ENCODE data around the gene KCNG4.

The KCNG4 gene

DNA sequence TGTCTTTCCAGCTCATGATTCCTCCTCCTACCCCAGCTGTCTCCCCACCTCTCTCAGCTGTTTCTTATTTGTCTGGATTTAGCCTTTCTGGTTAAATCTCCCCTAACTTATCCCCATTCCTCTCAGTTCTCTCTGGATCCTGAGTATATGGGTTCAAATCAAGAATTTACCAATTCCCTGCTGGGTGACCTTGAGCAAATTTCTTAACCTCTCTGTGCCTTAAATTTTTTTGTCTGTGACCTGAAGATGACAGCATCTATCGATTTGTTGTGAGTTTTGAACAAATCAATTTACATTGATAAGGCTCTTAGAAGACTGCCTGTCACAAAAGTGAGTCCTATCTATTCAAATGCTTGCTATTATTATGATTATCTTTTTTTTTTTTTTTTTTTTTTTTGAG, 2.0 kb upstream of the KCNG4 start:
- ChIA-PET POLR2A (no interaction called here), CTCF (no interaction called here)
- TF ChIP-seq, protein P1, sequence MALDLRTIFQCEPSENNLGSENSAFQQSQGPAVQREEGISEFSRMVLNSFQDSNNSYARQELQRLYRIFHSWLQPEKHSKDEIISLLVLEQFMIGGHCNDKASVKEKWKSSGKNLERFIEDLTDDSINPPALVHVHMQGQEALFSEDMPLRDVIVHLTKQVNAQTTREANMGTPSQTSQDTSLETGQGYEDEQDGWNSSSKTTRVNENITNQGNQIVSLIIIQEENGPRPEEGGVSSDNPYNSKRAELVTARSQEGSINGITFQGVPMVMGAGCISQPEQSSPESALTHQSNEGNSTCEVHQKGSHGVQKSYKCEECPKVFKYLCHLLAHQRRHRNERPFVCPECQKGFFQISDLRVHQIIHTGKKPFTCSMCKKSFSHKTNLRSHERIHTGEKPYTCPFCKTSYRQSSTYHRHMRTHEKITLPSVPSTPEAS (tag by site-specific recombination; IDR thresholded peaks at IDR 0.05) = no peak
- peak; percentile 58; the same call in 1 of the 2 replicates for TF ChIP-seq ZNF768 (tag by site-specific recombination; IDR thresholded peaks at IDR 0.05)
- no peaks in the 10 kb centered on the region for H3K36me3 ChIP-seq (ENCODE audit: control insufficient read depth in 2 of 2, insufficient read depth in 1 of 2, low read length in 2 of 2)
- H3K27ac ChIP-seq (ENCODE audit: extremely low read depth, low read depth, low read length) = no peak overlapping the region
- no peaks in the 10 kb centered on the region for H3K4me1 ChIP-seq (ENCODE audit: control insufficient read depth, insufficient read depth, low read length)
- no peaks in the 10 kb centered on the region for H3K9me3 ChIP-seq (ENCODE audit: control insufficient read depth, insufficient read depth, low read depth, low read length)
- H3K4me3 ChIP-seq (ENCODE audit: low read depth, low read length) = no peak overlapping the region

GRCh38 chr16:84240455-84240854, 643 bp upstream of the KCNG4 start:
- POLR2A ChIA-PET = no interaction called here
- Histone ChIP-seq H3K27ac (ENCODE audit: extremely low read depth, low read depth, low read length) (no peak overlapping the region), H3K36me3 (ENCODE audit: control insufficient read depth in 2 of 2, insufficient read depth in 1 of 2, low read length in 2 of 2) (no peaks in the 10 kb centered on the region), H3K9me3 (ENCODE audit: control insufficient read depth, insufficient read depth, low read depth, low read length) (no peaks in the 10 kb centered on the region), H3K4me1 (ENCODE audit: control insufficient read depth, insufficient read depth, low read length) (no peaks in the 10 kb centered on the region), H3K4me3 (ENCODE audit: low read depth, low read length) (no peak overlapping the region)
- CTCF ChIA-PET = interaction anchor here (1.0 to 1.2 kb wide), 2 partner anchors 8 to 175 kb away, joined by 3 read pairs; no protein-coding TSS in a partner anchor
- no peak for TF ChIP-seq ZBTB6 (tag by site-specific recombination; IDR thresholded peaks at IDR 0.05)
- TF ChIP-seq ZNF792 (tag by site-specific recombination; IDR thresholded peaks at IDR 0.05) = no peak
- TF ChIP-seq ZNF768 (tag by site-specific recombination; IDR thresholded peaks at IDR 0.05) = peak; percentile 43; the same call in 1 of the 2 replicates

- H3K4me3 ChIP-seq (ENCODE audit: low read depth, low read length) = no peak overlapping the region
- no peaks in the 10 kb centered on the region for H3K9me3 ChIP-seq (ENCODE audit: control insufficient read depth, insufficient read depth, low read depth, low read length)
- H3K4me1 ChIP-seq (ENCODE audit: control insufficient read depth, insufficient read depth, low read length) = no peaks in the 10 kb centered on the region
- H3K27ac ChIP-seq (ENCODE audit: extremely low read depth, low read depth, low read length) = no peak overlapping the region
- no peak for TF ChIP-seq ZBTB48 (tag by site-specific recombination; IDR thresholded peaks at IDR 0.05)
- CTCF ChIA-PET = interaction anchor here (0.7 to 1.2 kb wide), 3 partner anchors 9 to 197 kb away, joined by 3 read pairs; partner anchors contain the start of gene SLC38A8
- no peaks in the 10 kb centered on the region for H3K36me3 ChIP-seq (ENCODE audit: control insufficient read depth in 2 of 2, insufficient read depth in 1 of 2, low read length in 2 of 2)
- POLR2A ChIA-PET = no interaction called here
These were observed 557 bp downstream of the KCNG4 start for GRCh38 chr16:84239141-84239769.

DNA sequence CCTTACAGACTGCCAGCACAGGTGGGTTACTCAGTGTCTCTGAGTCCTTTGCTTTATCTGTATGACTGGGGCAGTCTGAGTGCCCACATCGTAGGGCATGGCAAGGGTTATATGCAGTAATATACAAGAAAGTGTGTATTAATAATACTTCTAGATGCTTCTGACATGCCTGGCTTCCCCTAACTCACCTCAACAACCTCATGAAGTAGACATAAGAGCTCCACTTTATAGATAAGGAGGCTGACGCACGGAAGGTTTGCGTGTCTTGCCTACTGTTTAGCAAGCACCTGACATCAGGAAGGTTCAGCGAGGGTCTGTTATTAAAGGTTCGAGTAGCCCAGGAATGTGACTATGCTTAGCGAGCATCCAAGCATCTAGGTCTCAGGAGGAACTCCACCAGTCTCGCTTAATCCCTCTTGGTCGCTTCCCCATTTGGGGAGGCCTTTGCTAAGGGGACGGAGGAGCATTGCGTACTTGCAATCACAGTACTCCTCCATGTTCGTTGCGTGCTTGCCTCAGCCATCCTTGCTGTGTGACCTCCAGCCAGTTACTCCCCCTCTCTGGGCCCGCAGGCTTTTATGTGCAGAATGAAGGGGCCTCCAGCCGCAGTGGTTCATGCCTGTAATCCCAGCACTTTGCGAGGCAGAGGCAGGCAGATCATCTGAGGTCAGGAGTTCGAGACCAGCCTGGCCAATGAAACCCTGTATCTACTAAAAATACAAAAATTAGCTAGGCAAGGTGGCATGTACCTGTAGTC, 1.6 kb downstream of the KCNG4 start:
- Histone ChIP-seq H3K36me3 (ENCODE audit: control insufficient read depth in 2 of 2, insufficient read depth in 1 of 2, low read length in 2 of 2) (no peaks in the 10 kb centered on the region), H3K4me3 (ENCODE audit: low read depth, low read length) (no peak overlapping the region), H3K27ac (ENCODE audit: extremely low read depth, low read depth, low read length) (no peak overlapping the region), H3K9me3 (ENCODE audit: control insufficient read depth, insufficient read depth, low read depth, low read length) (no peaks in the 10 kb centered on the region), H3K4me1 (ENCODE audit: control insufficient read depth, insufficient read depth, low read length) (no peaks in the 10 kb centered on the region)
- POLR2A ChIA-PET = no interaction called here
- CTCF ChIA-PET = interaction anchor here (0.7 to 0.8 kb wide), 2 partner anchors 51 to 244 kb away, joined by 3 to 4 read pairs; no protein-coding TSS in a partner anchor
- TF ChIP-seq ZNF311 (tag by site-specific recombination; IDR thresholded peaks at IDR 0.05; ENCODE audit: borderline replicate concordance) (no peak), ZNF768 (tag by site-specific recombination; IDR thresholded peaks at IDR 0.05) (peak; percentile 81), KLF10 (tag by site-specific recombination; IDR thresholded peaks at IDR 0.05) (no peak)

DNA sequence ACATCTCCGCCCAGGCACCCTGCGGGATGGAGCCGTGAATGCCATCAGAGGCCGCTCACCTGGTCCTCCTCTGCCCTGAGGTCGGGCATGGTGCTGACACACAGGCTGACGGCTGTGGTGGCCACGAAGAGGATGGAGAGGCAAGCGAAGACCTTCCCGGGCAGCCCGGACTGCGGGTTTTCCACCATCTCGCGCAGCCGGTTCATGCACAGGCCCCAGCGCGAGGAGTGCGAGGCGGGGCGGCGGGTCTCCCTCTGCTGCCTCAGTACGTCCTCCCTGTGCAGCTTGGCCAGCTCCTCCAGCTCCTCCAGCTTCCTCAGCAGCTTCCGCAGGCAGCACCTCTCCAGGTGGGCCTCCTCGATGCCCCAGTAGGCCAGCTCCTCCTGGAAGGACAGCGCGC, 3.1 kb downstream of the KCNG4 start:
- Histone ChIP-seq H3K27ac (ENCODE audit: extremely low read depth, low read depth, low read length) (no peak overlapping the region), H3K9me3 (ENCODE audit: control insufficient read depth, insufficient read depth, low read depth, low read length) (no peaks in the 10 kb centered on the region), H3K4me3 (ENCODE audit: low read depth, low read length) (no peak overlapping the region), H3K4me1 (ENCODE audit: control insufficient read depth, insufficient read depth, low read length) (no peaks in the 10 kb centered on the region), H3K36me3 (ENCODE audit: control insufficient read depth in 2 of 2, insufficient read depth in 1 of 2, low read length in 2 of 2) (no peaks in the 10 kb centered on the region)
- ChIA-PET POLR2A (no interaction called here), CTCF (interaction anchor here (1.7 kb wide), 1 partner anchor 9 kb away, joined by 3 read pairs; no protein-coding TSS in a partner anchor)
- TF ChIP-seq SETDB1 (IDR thresholded peaks at IDR 0.05; ENCODE audit: insufficient read length, low read length) (no peak), ZNF350 (tag by site-specific recombination; IDR thresholded peaks at IDR 0.05) (no peak), ZNF560 (tag by site-specific recombination; IDR thresholded peaks at IDR 0.05; ENCODE audit: borderline replicate concordance) (no peak), ZNF37A (tag by site-specific recombination; IDR thresholded peaks at IDR 0.05) (no peak), EGR2 (tag by site-specific recombination; IDR thresholded peaks at IDR 0.05; ENCODE audit: low read depth) (no peak), ZNF521 (tag by site-specific recombination; IDR thresholded peaks at IDR 0.05) (no peak)
- TF ChIP-seq, protein P2, sequence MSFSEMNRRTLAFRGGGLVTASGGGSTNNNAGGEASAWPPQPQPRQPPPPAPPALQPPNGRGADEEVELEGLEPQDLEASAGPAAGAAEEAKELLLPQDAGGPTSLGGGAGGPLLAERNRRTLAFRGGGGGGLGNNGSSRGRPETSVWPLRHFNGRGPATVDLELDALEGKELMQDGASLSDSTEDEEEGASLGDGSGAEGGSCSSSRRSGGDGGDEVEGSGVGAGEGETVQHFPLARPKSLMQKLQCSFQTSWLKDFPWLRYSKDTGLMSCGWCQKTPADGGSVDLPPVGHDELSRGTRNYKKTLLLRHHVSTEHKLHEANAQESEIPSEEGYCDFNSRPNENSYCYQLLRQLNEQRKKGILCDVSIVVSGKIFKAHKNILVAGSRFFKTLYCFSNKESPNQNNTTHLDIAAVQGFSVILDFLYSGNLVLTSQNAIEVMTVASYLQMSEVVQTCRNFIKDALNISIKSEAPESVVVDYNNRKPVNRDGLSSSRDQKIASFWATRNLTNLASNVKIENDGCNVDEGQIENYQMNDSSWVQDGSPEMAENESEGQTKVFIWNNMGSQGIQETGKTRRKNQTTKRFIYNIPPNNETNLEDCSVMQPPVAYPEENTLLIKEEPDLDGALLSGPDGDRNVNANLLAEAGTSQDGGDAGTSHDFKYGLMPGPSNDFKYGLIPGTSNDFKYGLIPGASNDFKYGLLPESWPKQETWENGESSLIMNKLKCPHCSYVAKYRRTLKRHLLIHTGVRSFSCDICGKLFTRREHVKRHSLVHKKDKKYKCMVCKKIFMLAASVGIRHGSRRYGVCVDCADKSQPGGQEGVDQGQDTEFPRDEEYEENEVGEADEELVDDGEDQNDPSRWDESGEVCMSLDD (tag by site-specific recombination; IDR thresholded peaks at IDR 0.05) = no peak
- TF ChIP-seq, protein P3, sequence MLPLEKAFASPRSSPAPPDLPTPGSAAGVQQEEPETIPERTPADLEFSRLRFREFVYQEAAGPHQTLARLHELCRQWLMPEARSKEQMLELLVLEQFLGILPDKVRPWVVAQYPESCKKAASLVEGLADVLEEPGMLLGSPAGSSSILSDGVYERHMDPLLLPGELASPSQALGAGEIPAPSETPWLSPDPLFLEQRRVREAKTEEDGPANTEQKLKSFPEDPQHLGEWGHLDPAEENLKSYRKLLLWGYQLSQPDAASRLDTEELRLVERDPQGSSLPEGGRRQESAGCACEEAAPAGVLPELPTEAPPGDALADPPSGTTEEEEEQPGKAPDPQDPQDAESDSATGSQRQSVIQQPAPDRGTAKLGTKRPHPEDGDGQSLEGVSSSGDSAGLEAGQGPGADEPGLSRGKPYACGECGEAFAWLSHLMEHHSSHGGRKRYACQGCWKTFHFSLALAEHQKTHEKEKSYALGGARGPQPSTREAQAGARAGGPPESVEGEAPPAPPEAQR (tag by site-specific recombination; IDR thresholded peaks at IDR 0.05) = no peak

All from HEK293 (cell line).